ENCODE data around the gene RIC3.

Gene RIC3

GRCh38 chr11:8079111-8079675, 89.6 kb downstream of the RIC3 start:
- in situ Hi-C loops (cut with HindIII; ENCODE audit: low pct_unique_long_range_greater_than_20kb, low sequenced_read_pairs): no loop called here
- no peak for DNase-seq (ENCODE audit: low read depth in 1 of 2, low spot score in 1 of 2)
- no peak for TF ChIP-seq JUND (IDR thresholded peaks at IDR 0.05; ENCODE audit: low read depth)

DNA sequence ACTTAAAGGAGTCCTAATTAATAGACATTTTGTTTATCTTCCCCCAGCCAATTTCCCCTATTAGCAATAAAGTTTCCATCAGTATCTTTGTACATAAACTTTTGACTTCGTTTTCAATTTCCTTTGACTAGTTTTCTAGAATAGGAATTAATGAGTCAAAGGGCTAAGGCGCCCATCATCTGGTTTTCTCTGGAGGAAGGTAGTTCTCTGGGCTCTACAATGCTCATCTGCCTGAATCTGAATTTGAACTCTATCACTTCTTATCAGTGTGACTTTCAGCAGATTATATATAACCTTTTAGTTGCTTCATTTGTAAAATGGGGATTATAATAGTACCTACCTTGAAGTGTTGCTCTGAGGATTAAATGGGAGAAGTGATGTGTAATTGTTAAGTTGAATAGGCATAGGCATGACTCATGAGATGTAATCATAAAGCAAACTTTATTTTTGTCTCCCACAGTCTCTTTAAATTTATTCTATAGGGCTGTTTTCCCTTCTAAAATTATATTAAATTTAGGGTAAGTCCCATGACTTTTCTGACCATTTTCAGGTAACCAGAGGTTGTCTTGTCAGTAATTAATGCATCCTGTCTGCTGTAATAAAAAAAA, 93.6 kb downstream of the RIC3 start:
- TF ChIP-seq JUND (IDR thresholded peaks at IDR 0.05; ENCODE audit: low read depth): no peak
- no peak for DNase-seq (ENCODE audit: low read depth in 1 of 2, low spot score in 1 of 2)
- in situ Hi-C loops (cut with HindIII; ENCODE audit: low pct_unique_long_range_greater_than_20kb, low sequenced_read_pairs): no loop called here

DNA sequence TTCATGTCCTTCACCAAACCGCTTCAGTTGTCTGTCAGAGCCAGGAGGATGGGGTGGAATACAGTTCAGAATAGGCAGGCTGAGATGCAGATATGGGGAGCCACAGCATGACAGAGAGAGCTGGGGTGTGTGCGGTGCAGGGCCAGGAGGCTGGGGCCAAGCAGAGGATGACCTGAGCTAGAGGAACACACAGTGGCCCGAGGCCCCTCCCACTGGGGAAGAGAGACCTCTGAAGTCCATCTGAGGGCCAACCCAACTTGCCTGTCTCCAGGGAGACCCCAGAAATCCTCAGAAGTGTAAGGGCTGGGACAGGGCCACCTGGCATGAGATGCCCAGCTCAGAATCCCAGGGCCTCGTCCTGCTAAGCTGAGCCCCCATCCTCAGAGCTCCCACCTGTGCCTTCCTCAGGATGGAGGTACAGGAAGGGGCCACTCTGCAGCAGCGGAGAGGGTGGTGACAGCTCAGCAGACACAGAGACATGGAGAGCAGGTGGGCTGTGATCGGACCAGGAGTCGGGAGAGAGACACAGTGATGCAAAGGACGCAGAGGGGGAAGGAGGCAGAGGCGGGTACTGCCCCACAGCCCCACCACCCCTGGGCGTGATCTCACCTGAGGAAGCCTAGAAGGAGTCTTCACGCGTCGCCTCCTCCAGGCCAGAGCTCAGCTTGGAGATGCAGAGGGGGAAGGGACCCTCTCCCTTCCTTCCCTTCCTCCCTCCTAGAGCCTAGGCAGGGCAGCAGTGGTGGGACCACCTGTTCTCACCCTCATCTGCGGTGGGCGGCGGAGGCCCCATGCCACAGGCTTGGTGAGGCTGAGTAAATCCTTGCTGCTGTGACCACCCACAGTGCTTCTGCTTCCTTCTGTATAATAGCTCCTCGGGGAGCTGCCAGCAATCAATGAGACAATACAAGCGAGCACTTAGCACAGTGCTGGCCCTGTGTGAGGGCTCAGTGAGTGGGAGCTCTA, 96.9 kb downstream of the RIC3 start:
- TF ChIP-seq JUND (IDR thresholded peaks at IDR 0.05; ENCODE audit: low read depth): no peak
- in situ Hi-C loops (cut with HindIII; ENCODE audit: low pct_unique_long_range_greater_than_20kb, low sequenced_read_pairs): no loop called here
- no peak for DNase-seq (ENCODE audit: low read depth in 1 of 2, low spot score in 1 of 2)

- DNase-seq (ENCODE audit: low read depth in 1 of 2, low spot score in 1 of 2): peak; percentile 30 to 35
- TF ChIP-seq JUND (IDR thresholded peaks at IDR 0.05; ENCODE audit: low read depth): no peak
- in situ Hi-C loops (cut with HindIII; ENCODE audit: low pct_unique_long_range_greater_than_20kb, low sequenced_read_pairs): no loop called here
These were observed 98.3 kb downstream of the RIC3 start for GRCh38 chr11:8070417-8071115.

DNA sequence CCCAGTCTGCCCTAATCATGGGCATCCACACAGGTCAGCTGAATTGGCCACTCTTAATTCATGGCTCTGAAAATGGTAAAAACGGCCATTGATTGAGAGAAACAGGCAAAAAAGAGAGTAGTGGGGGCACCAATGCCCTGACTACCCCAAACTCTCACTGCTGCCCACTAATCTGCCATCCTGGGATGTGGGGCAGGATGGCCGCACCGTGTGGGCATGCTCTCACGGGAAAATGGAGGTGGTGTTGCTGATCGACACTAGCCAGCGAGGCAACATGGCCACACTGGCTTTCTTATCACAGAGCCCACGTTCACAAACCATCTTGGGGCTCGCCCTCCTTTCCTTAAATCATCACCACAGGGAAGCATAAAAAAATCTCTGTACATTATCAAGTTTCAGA, 99.1 kb downstream of the RIC3 start:
- in situ Hi-C loops (cut with HindIII; ENCODE audit: low pct_unique_long_range_greater_than_20kb, low sequenced_read_pairs): no loop called here
- DNase-seq (ENCODE audit: low read depth in 1 of 2, low spot score in 1 of 2): no peak
- no peak for TF ChIP-seq JUND (IDR thresholded peaks at IDR 0.05; ENCODE audit: low read depth)

- DNase-seq (ENCODE audit: low read depth in 1 of 2, low spot score in 1 of 2): no peak
- TF ChIP-seq JUND (IDR thresholded peaks at IDR 0.05; ENCODE audit: low read depth): no peak
- in situ Hi-C loops (cut with HindIII; ENCODE audit: low pct_unique_long_range_greater_than_20kb, low sequenced_read_pairs): no loop called here
These were observed 100.1 kb downstream of the RIC3 start for GRCh38 chr11:8068605-8069221.

- no peak for DNase-seq (ENCODE audit: low read depth in 1 of 2, low spot score in 1 of 2)
- TF ChIP-seq JUND (IDR thresholded peaks at IDR 0.05; ENCODE audit: low read depth): no peak
- in situ Hi-C loops (cut with HindIII; ENCODE audit: low pct_unique_long_range_greater_than_20kb, low sequenced_read_pairs): no loop called here
These were observed 100.8 kb downstream of the RIC3 start for GRCh38 chr11:8067929-8068575.

GRCh38 chr11:8067567-8067928, 101.3 kb downstream of the RIC3 start:
- no peak for TF ChIP-seq JUND (IDR thresholded peaks at IDR 0.05; ENCODE audit: low read depth)
- no peak for DNase-seq (ENCODE audit: low read depth in 1 of 2, low spot score in 1 of 2)
- in situ Hi-C loops (cut with HindIII; ENCODE audit: low pct_unique_long_range_greater_than_20kb, low sequenced_read_pairs): no loop called here

GRCh38 chr11:8066911-8067455, 101.8 kb downstream of the RIC3 start:
- DNase-seq (ENCODE audit: low read depth in 1 of 2, low spot score in 1 of 2): no peak
- TF ChIP-seq JUND (IDR thresholded peaks at IDR 0.05; ENCODE audit: low read depth): no peak
- in situ Hi-C loops (cut with HindIII; ENCODE audit: low pct_unique_long_range_greater_than_20kb, low sequenced_read_pairs): no loop called here

GRCh38 chr11:8066036-8066910, 102.6 kb downstream of the RIC3 start:
- in situ Hi-C loops (cut with HindIII; ENCODE audit: low pct_unique_long_range_greater_than_20kb, low sequenced_read_pairs): no loop called here
- DNase-seq (ENCODE audit: low read depth in 1 of 2, low spot score in 1 of 2): no peak
- TF ChIP-seq JUND (IDR thresholded peaks at IDR 0.05; ENCODE audit: low read depth): no peak

GRCh38 chr11:8065031-8065430, 103.8 kb downstream of the RIC3 start:
- in situ Hi-C loops (cut with HindIII; ENCODE audit: low pct_unique_long_range_greater_than_20kb, low sequenced_read_pairs): no loop called here

More at GRCh38 chr11:8065031-8065430, 103.8 kb downstream of the RIC3 start:
- no peak for TF ChIP-seq JUND (IDR thresholded peaks at IDR 0.05; ENCODE audit: low read depth)
- DNase-seq (ENCODE audit: low read depth in 1 of 2, low spot score in 1 of 2): no peak
